GM12878 (cell line): ENCODE data around the gene AGBL4. TPM values are rescaled to one million over a fixed set of nuclear protein-coding genes. Genes with fewer than 3 reads are reported as not detected.

Source experiments
- ATAC-seq: fragments of 200-7000 bp; cut with Tn5 transposase; 3 replicates; pipeline ENCODE4 v1.9.1; 2020; ENCODE audit warnings: mild to moderate bottlenecking, moderate library complexity
- BruUV-seq: library from RNA; stranded (reverse); fragments of 400-500 nt; replicated peaks from 2 replicates; lab custom pipeline; 2021; lab: Mats Ljungman, UMichigan
- CTCF ChIA-PET: fragments of 300-600 bp; sonication (Branson Sonifier 250); formaldehyde crosslinking; extraction: SDS; loops from one replicate; lab custom pipeline; 2021; ENCODE audit warnings: inconsistent platforms; lab: Yijun Ruan, JAX
- POLR2A ChIA-PET: fragments of 350-600 bp; formaldehyde crosslinking; extraction: SDS; loops from one replicate; lab custom pipeline; 2021; ENCODE audit warnings: inconsistent platforms; lab: Charles Lee
- RAD21 ChIA-PET: fragments of 300-600 bp; sonication (Branson Sonifier 250); formaldehyde crosslinking; loops from one replicate; lab custom pipeline; 2023; ENCODE audit warnings: antibody characterized with exemption; ENCODE audit not compliant: unreplicated experiment; lab: Charles Lee
- SMC1A ChIA-PET: fragments of 300-600 bp; sonication (Branson Sonifier 250); formaldehyde crosslinking; loops from one replicate; lab custom pipeline; 2023; ENCODE audit not compliant: unreplicated experiment, uncharacterized antibody; lab: Charles Lee
- DNase-seq: peaks from one replicate; pipeline ENCODE4 v3.0.0-alpha.2; 2011; ENCODE audit warnings: low read depth, low spot score
- FAIRE-seq: peaks from 3 replicates; lab custom pipeline; 2011; peaks lifted over from hg19 to GRCh38; lab: Jason Lieb, UNC
- H2AFZ ChIP-seq: 2 replicates; pipeline ENCODE4 v1.6.0; 2011; ENCODE audit warnings: low read depth, low read length, control low read depth; ENCODE audit not compliant: control insufficient read depth
- H3K27ac ChIP-seq: 2 replicates; pipeline ENCODE4 v1.5.1; 2011; ENCODE audit warnings: control low read depth; ENCODE audit not compliant: control insufficient read depth, insufficient read depth
- H3K27me3 ChIP-seq, 2 experiments: replicated peaks in 1 of 2; 2 replicates each; pipeline versions ENCODE4 v1.6.0 to v1.6.1; 2011; ENCODE audit warnings: low read length in 1 of 2; ENCODE audit not compliant: control insufficient read depth in 2 of 2, insufficient read depth in 2 of 2
- H3K36me3 ChIP-seq, 2 experiments: 2 replicates each; pipeline ENCODE4 v1.5.1; 2011; ENCODE audit warnings: low read length in 1 of 2; ENCODE audit not compliant: control insufficient read depth in 2 of 2, insufficient read depth in 2 of 2
- H3K4me1 ChIP-seq: 2 replicates; pipeline ENCODE4 v1.6.1; 2011; ENCODE audit warnings: mild to moderate bottlenecking, low read length, moderate library complexity, mixed read lengths; ENCODE audit not compliant: control insufficient read depth, insufficient read depth
- H3K4me2 ChIP-seq: 2 replicates; pipeline ENCODE4 v1.6.0; 2011; ENCODE audit warnings: control low read depth; ENCODE audit not compliant: control insufficient read depth, insufficient read depth
- H3K4me3 ChIP-seq: fragments of 200-600 bp; sonication (generic); 2 replicates; pipeline ENCODE4 v1.5.1; 2016
- H3K79me2 ChIP-seq: 2 replicates; pipeline ENCODE4 v1.6.0; 2011; ENCODE audit warnings: low read length; ENCODE audit not compliant: control insufficient read depth, insufficient read depth
- H3K9ac ChIP-seq: 2 replicates; pipeline ENCODE4 v1.8.0; 2011; ENCODE audit warnings: low read length, control low read depth, mixed read lengths; ENCODE audit not compliant: control insufficient read depth, insufficient read depth
- H3K9me3 ChIP-seq: replicated peaks from 3 replicates; pipeline ENCODE4 v1.5.1; 2011; ENCODE audit warnings: mild to moderate bottlenecking, low read length; ENCODE audit not compliant: control insufficient read depth, insufficient read depth
- H4K20me1 ChIP-seq: 2 replicates; pipeline ENCODE4 v1.6.0; 2011; ENCODE audit not compliant: control insufficient read depth, insufficient read depth
- BACH1 ChIP-seq: fragments of 450-650 bp; IDR thresholded peaks from 2 replicates; pipeline ENCODE4 v1.6.1; 2017; ENCODE audit warnings: mild to moderate bottlenecking, borderline replicate concordance
- CBX3 ChIP-seq: fragments of 200-600 bp; sonication (generic); IDR thresholded peaks from 2 replicates; pipeline ENCODE4 v1.6.1; 2016; ENCODE audit warnings: low read depth, borderline replicate concordance
- CEBPZ ChIP-seq: fragments of 150-350 bp; IDR thresholded peaks from 2 replicates; pipeline ENCODE4 v1.6.1; 2016; ENCODE audit warnings: low read depth, low read length
- HDAC6 ChIP-seq: fragments of 200-600 bp; sonication (generic); IDR thresholded peaks from one replicate; pipeline ENCODE4 v1.8.0; 2017; ENCODE audit warnings: antibody characterized with exemption; ENCODE audit not compliant: unreplicated experiment
- RAD51 ChIP-seq: fragments of 450-650 bp; IDR thresholded peaks from 2 replicates; pipeline ENCODE4 v1.6.1; 2016; ENCODE audit warnings: moderate library complexity, mild to moderate bottlenecking, inconsistent platforms
- STAT1 ChIP-seq: fragments of 450-650 bp; conservative IDR thresholded peaks from 2 replicates; pipeline ENCODE4 v1.6.1; 2014; ENCODE audit warnings: antibody characterized with exemption, mild to moderate bottlenecking
- SUZ12 ChIP-seq: fragments of 200-600 bp; sonication (generic); IDR thresholded peaks from one replicate; pipeline ENCODE4 v1.6.1; 2018; ENCODE audit warnings: antibody characterized with exemption, mild to moderate bottlenecking; ENCODE audit not compliant: unreplicated experiment
- TCF3 ChIP-seq: IDR thresholded peaks from 2 replicates; pipeline ENCODE4 v1.6.1; 2012; ENCODE audit warnings: low read depth, mild to moderate bottlenecking, low read length, borderline replicate concordance; ENCODE audit not compliant: insufficient read depth
- ZBED1 ChIP-seq: IDR thresholded peaks from 2 replicates; pipeline ENCODE4 v1.6.1; 2016; ENCODE audit warnings: borderline replicate concordance
- ZBTB40 ChIP-seq: fragments of 450-650 bp; IDR thresholded peaks from 2 replicates; pipeline ENCODE4 v1.6.1; 2016; ENCODE audit warnings: mild to moderate bottlenecking, moderate library complexity, borderline replicate concordance
- ZNF274 ChIP-seq: IDR thresholded peaks from one replicate; pipeline ENCODE4 v1.8.0; 2011; ENCODE audit not compliant: insufficient read length, insufficient read depth
- ZNF384 ChIP-seq: IDR thresholded peaks from 2 replicates; pipeline ENCODE4 v1.6.1; 2012; ENCODE audit warnings: low read depth, mild to moderate bottlenecking, low read length, improper control_type of control experiment, borderline replicate concordance
- ZNF687 ChIP-seq: fragments of 450-650 bp; IDR thresholded peaks from 2 replicates; pipeline ENCODE4 v1.6.1; 2017; ENCODE audit warnings: mild to moderate bottlenecking, moderate library complexity
- in situ Hi-C: fragments of 300-500 bp; cut with MboI; formaldehyde crosslinking; loops from 9 replicates; pipeline ENCODE4 v1.14.3; 2018; ENCODE audit warnings: mixed read lengths
- intact Hi-C: fragments of 100-400 bp; cut with micrococcal nuclease; formaldehyde crosslinking; loops from one replicate; pipeline ENCODE4 v1.14.2; 2022; ENCODE audit not compliant: unreplicated experiment
- polyA plus RNA-seq, 11 experiments: library from polyadenylated mRNA; depleted of rRNA in 4 of 11; unstranded in 6 of 11; stranded (reverse) in 5 of 11; fragments of >200 nt; fragmentation: Nextera tagmentation in 4 of 11; fragmentation: Illumina TruSeq in 1 of 11; extraction: Ambion mirVana in 4 of 11; extraction: Trizol in 1 of 11; gene quantifications; 1 replicate in 1 of 11; 2 replicates in 10 of 11; pipeline versions ENCODE4 v1.2.1 to v1.2.3, GENCODE V29; 2011 to 2016; ENCODE audit warnings: inconsistent platforms in 2 of 11, missing spikeins in 2 of 11, low read depth in 1 of 11
- total RNA-seq, 4 experiments: library from RNA; depleted of rRNA in 3 of 4; stranded (reverse); fragments of >200 nt in 3 of 4; fragmentation: Illumina TruSeq in 1 of 4; extraction: Trizol in 1 of 4; gene quantifications; 2 replicates each; pipeline versions ENCODE4 v1.2.1 to v1.2.3, GENCODE V29; 2013 to 2021

AGBL4 gene
- total and polyA plus RNA-seq, 10 of the 15 experiments (the other 5 are each of a cell fraction or from before 2014, with no cell fraction given), result 0.31 TPM; not detected in 9

GRCh38 chr1:48887796-48888195 is 1136.0 kb downstream of the AGBL4 start (continued):
- TF ChIP-seq ZNF687, result no peak

GRCh38 chr1:48882020-48882419 is 1141.7 kb downstream of the AGBL4 start:
- no TSS peak for BruUV-seq
- CTCF ChIA-PET, result no interaction called here
- RAD21 ChIA-PET, result no interaction called here
- Histone ChIP-seq H2AFZ (no peak overlapping the region), H3K36me3 (no peaks in the 10 kb centered on the region), H3K4me2 (no peak overlapping the region), H3K27me3 (no peaks in the 10 kb centered on the region), H3K79me2 (no peaks in the 10 kb centered on the region), H3K4me1 (no peaks in the 10 kb centered on the region), H3K9ac (no peak overlapping the region), H3K4me3 (no peak overlapping the region), H4K20me1 (no peaks in the 10 kb centered on the region), H3K27ac (no peak overlapping the region), H3K9me3 (no peaks in the 10 kb centered on the region)
- POLR2A ChIA-PET, result no interaction called here
- in situ Hi-C loops (no loop called here), intact Hi-C loops (no loop called here)
- ATAC-seq, result no peak
- FAIRE-seq, result no peak
- DNase-seq, result no peak
- SMC1A ChIA-PET, result no interaction called here
- TF ChIP-seq RAD51 (no peak), ZNF384 (no peak), ZBED1 (no peak), ZNF274 (no peak), CBX3 (no peak), STAT1 (no peak), BACH1 (no peak), CEBPZ (no peak), TCF3 (no peak), ZBTB40 (no peak), HDAC6 (no peak), SUZ12 (no peak)
